ENCODE data around the gene STRIP2. TPM values are rescaled to one million over a fixed set of nuclear protein-coding genes. Genes with fewer than 3 reads are reported as not detected.

STRIP2 gene
- total RNA-seq, 1 donor from 2014 or later = 0.49 TPM

DNA sequence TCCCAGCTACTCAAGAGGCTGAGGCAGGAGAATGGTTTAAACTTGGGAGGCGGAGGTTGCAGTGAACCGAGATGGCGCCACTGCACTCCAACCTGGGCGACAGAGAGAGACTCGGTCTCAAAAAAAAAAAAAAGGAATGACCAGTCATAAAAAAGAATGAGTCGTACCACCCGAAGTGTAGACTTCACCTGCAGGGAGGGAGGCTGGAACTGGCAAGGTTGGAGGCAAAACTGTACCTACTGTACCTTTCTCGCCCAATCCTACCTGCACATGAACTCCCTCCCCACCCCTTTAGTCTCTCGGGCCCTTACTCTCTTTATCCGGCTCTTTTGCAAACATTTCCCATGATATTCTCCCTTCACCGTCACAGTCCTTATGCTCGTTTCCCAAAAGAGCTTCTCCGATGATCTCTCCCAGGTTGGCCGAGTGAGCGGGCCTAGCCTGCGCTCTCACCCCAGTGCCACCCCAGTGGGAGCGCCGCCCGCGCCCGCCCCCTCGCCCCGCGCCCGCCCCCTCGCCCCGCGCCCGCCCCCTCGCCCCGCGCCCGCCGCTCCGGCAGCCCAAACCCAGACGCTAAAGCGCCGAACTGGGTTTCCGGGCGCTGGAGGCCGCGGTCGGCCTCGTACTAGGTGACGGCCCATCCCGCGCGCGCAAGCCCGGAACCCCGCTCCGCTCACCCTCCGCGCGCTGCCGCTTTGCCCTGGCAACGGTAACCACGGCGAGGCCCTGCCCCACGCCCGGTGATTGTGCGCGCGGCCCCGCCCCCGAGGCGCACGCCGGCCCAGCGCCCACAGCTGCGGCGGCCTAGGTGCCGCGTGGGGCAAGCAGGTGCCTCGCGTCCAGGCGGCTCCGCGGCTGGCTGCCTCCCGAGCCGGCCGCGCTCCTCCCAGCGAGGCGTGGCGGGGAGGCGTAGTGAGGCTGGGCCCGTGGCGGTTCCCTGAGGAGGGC is 67.8 kb downstream of the STRIP2 start, which contains the start of gene SMKR1:
TSS of gene SMKR1 (plus strand) at position 772 of the 948 bp plus-strand sequence. CDS start 294 bp downstream, outside the sequence.
- DNase-seq (ENCODE audit: extremely low spot score in 2 of 2) = no peak
- Histone ChIP-seq H3K27me3 (no peaks in the 10 kb centered on the region), H3K9me3 (no peaks in the 10 kb centered on the region), H3K4me3 (peak within 1 kb of the TSS; percentile 49 to 65), H3K36me3 (no peaks in the 10 kb centered on the region), H3K27ac (no peak within 1 kb of the TSS), H3K4me1 (peaks cover 11% of the 10 kb centered on the region)
- intact Hi-C loops (cut with DNase I) = no loop called here
- TF ChIP-seq POLR2AphosphoS5 (IDR thresholded peaks at IDR 0.05; ENCODE audit: insufficient read depth in 1 of 2, low read depth in 1 of 2) (no peak), POLR2A (IDR thresholded peaks at IDR 0.05) (no peak)
- TF ChIP-seq, protein P1, sequence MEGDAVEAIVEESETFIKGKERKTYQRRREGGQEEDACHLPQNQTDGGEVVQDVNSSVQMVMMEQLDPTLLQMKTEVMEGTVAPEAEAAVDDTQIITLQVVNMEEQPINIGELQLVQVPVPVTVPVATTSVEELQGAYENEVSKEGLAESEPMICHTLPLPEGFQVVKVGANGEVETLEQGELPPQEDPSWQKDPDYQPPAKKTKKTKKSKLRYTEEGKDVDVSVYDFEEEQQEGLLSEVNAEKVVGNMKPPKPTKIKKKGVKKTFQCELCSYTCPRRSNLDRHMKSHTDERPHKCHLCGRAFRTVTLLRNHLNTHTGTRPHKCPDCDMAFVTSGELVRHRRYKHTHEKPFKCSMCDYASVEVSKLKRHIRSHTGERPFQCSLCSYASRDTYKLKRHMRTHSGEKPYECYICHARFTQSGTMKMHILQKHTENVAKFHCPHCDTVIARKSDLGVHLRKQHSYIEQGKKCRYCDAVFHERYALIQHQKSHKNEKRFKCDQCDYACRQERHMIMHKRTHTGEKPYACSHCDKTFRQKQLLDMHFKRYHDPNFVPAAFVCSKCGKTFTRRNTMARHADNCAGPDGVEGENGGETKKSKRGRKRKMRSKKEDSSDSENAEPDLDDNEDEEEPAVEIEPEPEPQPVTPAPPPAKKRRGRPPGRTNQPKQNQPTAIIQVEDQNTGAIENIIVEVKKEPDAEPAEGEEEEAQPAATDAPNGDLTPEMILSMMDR (IDR thresholded peaks at IDR 0.05) = no peak

DNA sequence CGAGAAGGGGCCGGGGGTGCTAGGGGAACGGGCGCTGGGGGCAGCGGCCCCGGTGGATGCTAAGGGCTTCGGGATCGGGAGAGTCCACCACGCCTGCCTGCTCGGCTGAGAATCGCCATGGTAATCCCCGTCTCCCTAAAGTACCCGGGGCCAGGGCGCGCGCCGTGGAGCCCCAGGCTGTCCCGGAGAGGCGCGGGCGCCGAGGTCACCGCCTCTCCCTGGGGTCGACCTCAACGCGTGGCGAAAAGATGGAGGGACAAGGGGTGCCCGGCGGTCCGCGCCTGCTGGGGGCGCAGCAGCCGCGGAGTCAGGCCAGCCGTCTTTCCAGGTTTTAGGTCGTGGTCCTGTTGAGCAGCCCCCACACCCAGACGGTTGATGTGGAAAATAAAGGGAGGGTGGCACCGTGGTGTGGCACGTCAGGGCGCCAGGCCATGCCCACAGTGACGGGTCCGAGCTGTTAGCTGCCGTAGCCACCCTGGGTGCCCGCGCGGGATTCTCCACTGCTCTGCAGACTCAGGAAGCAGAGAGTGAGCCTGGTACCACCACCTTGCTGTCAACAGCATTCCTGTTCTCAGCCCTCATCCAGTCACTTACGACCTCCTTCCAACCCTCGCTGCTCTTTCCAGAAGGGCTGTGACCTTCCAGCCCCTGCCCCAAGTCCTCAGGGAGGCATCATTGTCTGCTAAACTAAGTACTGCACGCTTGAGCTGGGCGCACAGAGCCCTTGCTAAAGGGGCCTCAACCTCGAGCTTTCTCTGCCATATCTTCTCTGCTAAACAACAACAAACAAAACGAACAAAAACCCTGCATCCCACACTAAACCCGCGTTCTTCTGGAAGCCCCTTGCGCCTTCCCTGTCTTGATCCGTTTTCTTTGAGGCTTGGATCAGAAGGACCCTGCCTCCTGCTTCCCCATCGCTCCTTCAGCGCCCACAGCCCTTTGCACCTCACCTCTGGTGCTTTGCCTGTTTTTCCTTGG is 68.8 kb downstream of the STRIP2 start:
- Histone ChIP-seq H3K27ac (no peak overlapping the region), H3K27me3 (no peaks in the 10 kb centered on the region), H3K36me3 (no peaks in the 10 kb centered on the region), H3K9me3 (no peaks in the 10 kb centered on the region), H3K4me1 (peaks cover 11% of the 10 kb centered on the region), H3K4me3 (peak overlapping the region; percentile 49 to 65)
- DNase-seq (ENCODE audit: extremely low spot score in 2 of 2) = no peak
- TF ChIP-seq POLR2AphosphoS5 (IDR thresholded peaks at IDR 0.05; ENCODE audit: insufficient read depth in 1 of 2, low read depth in 1 of 2) (no peak), POLR2A (IDR thresholded peaks at IDR 0.05) (no peak)
- TF ChIP-seq, protein P1 (IDR thresholded peaks at IDR 0.05) = no peak
- intact Hi-C loops (cut with DNase I) = no loop called here

DNA sequence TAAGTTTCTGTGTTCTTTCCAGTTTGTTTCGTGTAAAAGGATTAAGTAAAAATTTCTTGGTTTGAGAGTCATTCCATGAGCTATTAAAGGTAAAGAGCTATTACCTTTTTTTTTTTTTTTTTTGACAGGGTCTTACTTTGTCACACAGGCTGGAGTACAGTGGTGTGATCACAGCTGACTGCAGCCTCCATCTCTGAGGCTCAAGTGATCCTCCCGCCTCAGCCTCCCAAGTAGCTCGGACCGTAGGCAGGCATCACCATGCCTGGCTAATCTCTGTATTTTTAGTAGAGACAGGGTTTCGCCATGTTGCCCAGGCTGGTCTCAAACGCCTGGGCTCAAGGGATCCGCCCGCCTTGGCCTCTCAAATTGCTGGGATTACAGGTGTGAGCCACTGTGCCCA is 69.5 kb downstream of the STRIP2 start:
- H3K9me3 ChIP-seq = no peaks in the 10 kb centered on the region
- no peak overlapping the region for H3K4me3 ChIP-seq
- no peak overlapping the region for H3K27ac ChIP-seq
- DNase-seq (ENCODE audit: extremely low spot score in 2 of 2) = no peak
- TF ChIP-seq, protein P1 (IDR thresholded peaks at IDR 0.05) = no peak
- no peak for TF ChIP-seq POLR2AphosphoS5 (IDR thresholded peaks at IDR 0.05; ENCODE audit: insufficient read depth in 1 of 2, low read depth in 1 of 2)
- TF ChIP-seq POLR2A (IDR thresholded peaks at IDR 0.05) = no peak
- no peaks in the 10 kb centered on the region for H3K36me3 ChIP-seq
- H3K4me1 ChIP-seq = peaks cover 11% of the 10 kb centered on the region
- intact Hi-C loops (cut with DNase I) = no loop called here
- no peaks in the 10 kb centered on the region for H3K27me3 ChIP-seq

DNA sequence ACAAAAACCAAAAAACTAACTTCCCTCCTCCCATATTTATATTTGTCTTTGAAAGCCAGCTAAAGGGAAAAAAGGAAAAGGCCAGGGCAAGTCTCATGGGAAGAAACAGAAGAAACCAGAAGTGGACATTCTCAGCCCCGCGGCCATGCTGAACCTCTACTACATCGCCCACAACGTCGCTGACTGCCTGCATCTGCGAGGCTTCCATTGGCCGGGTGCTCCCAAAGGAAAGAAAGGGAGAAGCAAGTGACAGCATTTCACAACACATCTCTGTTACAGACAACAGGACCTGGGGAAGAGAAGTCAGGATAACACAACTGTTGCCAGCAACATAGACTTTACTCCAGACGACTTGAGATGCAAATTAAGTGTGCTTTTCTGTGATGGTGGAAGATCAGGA is 78.0 kb downstream of the STRIP2 start:
- no peak for TF ChIP-seq POLR2A (IDR thresholded peaks at IDR 0.05)
- TF ChIP-seq POLR2AphosphoS5 (IDR thresholded peaks at IDR 0.05; ENCODE audit: insufficient read depth in 1 of 2, low read depth in 1 of 2) = no peak
- TF ChIP-seq, protein P1 (IDR thresholded peaks at IDR 0.05) = no peak
- intact Hi-C loops (cut with DNase I) = no loop called here
- H3K4me1 ChIP-seq = no peaks in the 10 kb centered on the region
- H3K36me3 ChIP-seq = no peaks in the 10 kb centered on the region
- no peak overlapping the region for H3K4me3 ChIP-seq
- H3K9me3 ChIP-seq = no peaks in the 10 kb centered on the region
- DNase-seq (ENCODE audit: extremely low spot score in 2 of 2) = no peak
- no peaks in the 10 kb centered on the region for H3K27me3 ChIP-seq
- no peak overlapping the region for H3K27ac ChIP-seq

All from vagina (tissue), 2 donors.